Activated naive CD4-positive, alpha-beta T cell treated with anti-CD3 and anti-CD28 coated beads, Interleukin-2, amount 10 ng/mL, durations not matched to agents 7 days and 5 days (primary cell): Measurements from ENCODE around the gene HHIP.

Source experiments
- CTCF ChIA-PET: fragments of 350-600 bp; sonication (Branson Sonifier 250); formaldehyde crosslinking; loops from one replicate; lab custom pipeline; 2021; ENCODE audit warnings: antibody characterized with exemption; lab: Charles Lee
- DNase-seq: peaks from one replicate; pipeline ENCODE4 v3.0.0-alpha.2; 2020
- H3K27ac Mint-ChIP-seq: one replicate; pipeline ENCODE4 v1.8.0; 2021; ENCODE audit warnings: mild to moderate bottlenecking, moderate library complexity, mixed read lengths
- H3K27me3 Mint-ChIP-seq: one replicate; pipeline ENCODE4 v1.8.0; 2021; ENCODE audit warnings: mild to moderate bottlenecking, mixed read lengths
- H3K36me3 Mint-ChIP-seq: one replicate; pipeline ENCODE4 v1.8.0; 2021; ENCODE audit warnings: mixed read lengths
- H3K4me1 Mint-ChIP-seq: one replicate; pipeline ENCODE4 v1.8.0; 2021; ENCODE audit warnings: mixed read lengths
- H3K4me3 Mint-ChIP-seq: one replicate; pipeline ENCODE4 v1.8.0; 2021; ENCODE audit warnings: mild to moderate bottlenecking, moderate library complexity, mixed read lengths
- H3K9me3 Mint-ChIP-seq: one replicate; pipeline ENCODE4 v1.8.0; 2021; ENCODE audit warnings: mixed read lengths

The HHIP gene

DNA sequence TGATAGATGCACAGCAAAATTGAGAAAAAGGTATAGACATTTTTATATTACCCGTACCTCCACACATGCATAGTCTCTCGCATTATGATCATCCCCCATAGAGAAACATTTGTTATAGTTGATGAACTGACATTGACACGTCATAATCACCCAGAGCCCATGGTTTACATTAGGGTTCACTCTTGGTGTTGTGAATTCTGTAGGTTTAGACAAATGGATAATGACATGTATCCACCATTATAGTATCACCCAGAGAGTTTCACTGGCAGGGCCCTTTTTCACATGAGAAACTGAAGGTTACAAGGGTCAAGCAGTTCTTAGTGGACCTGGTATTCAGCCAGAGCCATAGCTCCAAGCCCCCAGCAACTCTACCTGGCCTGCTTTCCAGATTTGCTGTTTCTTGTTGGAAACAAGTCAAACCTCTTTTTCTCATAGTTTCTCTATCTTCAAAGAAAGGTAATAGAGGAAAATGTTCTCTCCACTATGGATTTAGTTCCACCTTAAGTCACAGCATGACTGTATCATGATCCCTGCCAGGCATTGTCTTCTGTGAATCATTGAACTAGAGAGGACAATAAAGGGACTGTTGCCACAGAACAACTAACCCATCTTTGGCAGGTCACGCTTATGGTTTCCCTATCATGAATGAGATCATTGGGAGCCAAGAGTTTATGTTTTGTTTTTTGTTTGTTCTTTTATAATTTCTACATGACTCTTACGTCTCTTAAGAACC, 64.0 kb downstream of the HHIP start:
- DNase-seq = no peak
- CTCF ChIA-PET = no interaction called here
- Mint-ChIP-seq H3K4me1 (no peaks in the 10 kb centered on the region), H3K27me3 (no peaks in the 10 kb centered on the region), H3K27ac (no peak overlapping the region), H3K9me3 (no peaks in the 10 kb centered on the region), H3K4me3 (no peak overlapping the region), H3K36me3 (no peaks in the 10 kb centered on the region)

- H3K27me3 Mint-ChIP-seq = no peaks in the 10 kb centered on the region
- H3K36me3 Mint-ChIP-seq = no peaks in the 10 kb centered on the region
- no peak overlapping the region for H3K4me3 Mint-ChIP-seq
- no peaks in the 10 kb centered on the region for H3K4me1 Mint-ChIP-seq
- H3K9me3 Mint-ChIP-seq = no peaks in the 10 kb centered on the region
- CTCF ChIA-PET = no interaction called here
- no peak overlapping the region for H3K27ac Mint-ChIP-seq
- no peak for DNase-seq
These were observed 64.6 kb downstream of the HHIP start for GRCh38 chr4:144710526-144710912.

DNA sequence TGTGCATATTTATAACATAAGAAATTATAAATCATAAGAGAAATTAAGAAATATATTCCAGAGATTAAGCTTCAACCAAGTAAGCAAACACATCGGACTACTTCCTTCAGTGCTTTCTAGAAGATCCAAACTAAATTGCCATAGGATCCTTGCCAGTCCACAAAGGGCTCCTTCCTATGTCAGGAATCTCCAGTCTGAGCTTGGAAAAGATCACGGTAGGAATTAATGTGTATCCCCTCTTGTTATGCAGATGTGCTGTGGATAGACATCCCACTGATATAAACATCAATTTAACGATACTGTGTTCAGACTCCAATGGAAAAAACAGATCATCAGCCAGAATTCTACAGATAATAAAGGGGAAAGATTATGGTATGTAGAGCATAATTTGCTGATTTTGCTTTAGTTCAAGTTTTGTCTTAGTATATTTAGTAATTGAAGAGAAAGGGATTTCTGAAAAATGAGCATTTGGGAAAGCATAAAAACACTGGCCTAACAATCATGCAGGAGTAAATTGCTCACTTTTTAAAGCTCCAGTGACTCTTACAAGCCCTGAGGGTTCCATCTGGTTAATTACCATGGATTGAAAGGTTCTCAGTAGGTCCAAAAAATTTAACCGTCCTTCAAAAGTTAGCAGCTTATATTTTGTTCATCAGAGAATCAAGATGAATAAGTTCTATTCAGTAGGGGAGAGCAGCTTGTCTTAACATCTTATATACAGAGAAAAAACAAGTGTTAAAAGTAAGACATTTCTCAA, 65.9 kb downstream of the HHIP start:
- DNase-seq = no peak
- no peak overlapping the region for H3K27ac Mint-ChIP-seq
- H3K27me3 Mint-ChIP-seq = no peaks in the 10 kb centered on the region
- H3K9me3 Mint-ChIP-seq = no peaks in the 10 kb centered on the region
- H3K4me3 Mint-ChIP-seq = no peak overlapping the region
- H3K36me3 Mint-ChIP-seq = no peaks in the 10 kb centered on the region
- H3K4me1 Mint-ChIP-seq = no peaks in the 10 kb centered on the region
- CTCF ChIA-PET = no interaction called here

GRCh38 chr4:144712775-144713174, 66.8 kb downstream of the HHIP start:
- H3K4me3 Mint-ChIP-seq = no peak overlapping the region
- H3K4me1 Mint-ChIP-seq = no peaks in the 10 kb centered on the region
- CTCF ChIA-PET = no interaction called here
- no peaks in the 10 kb centered on the region for H3K36me3 Mint-ChIP-seq
- H3K9me3 Mint-ChIP-seq = no peaks in the 10 kb centered on the region
- H3K27ac Mint-ChIP-seq = no peak overlapping the region
- no peak for DNase-seq
- H3K27me3 Mint-ChIP-seq = no peaks in the 10 kb centered on the region

DNA sequence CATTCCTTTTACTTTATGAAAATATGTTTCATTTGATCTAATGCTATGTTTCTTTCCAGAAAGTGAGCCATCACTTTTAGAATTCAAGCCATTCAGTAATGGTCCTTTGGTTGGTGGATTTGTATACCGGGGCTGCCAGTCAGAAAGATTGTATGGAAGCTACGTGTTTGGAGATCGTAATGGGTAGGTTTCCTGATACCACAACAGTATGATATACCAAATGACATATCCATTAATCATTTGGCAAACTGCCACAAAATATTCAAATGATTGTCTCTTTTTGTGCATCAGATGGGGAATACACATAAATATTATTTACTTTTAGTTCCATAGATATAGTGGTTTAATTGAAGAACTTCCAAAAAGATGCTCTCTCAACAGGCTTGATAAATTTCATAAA, 68.2 kb downstream of the HHIP start:
- H3K4me1 Mint-ChIP-seq = no peaks in the 10 kb centered on the region
- H3K4me3 Mint-ChIP-seq = no peak overlapping the region

GRCh38 chr4:144715230-144715629, 69.3 kb downstream of the HHIP start:
- Mint-ChIP-seq H3K4me3 (no peak overlapping the region), H3K36me3 (no peaks in the 10 kb centered on the region), H3K4me1 (no peaks in the 10 kb centered on the region), H3K9me3 (no peaks in the 10 kb centered on the region), H3K27ac (no peak overlapping the region), H3K27me3 (no peaks in the 10 kb centered on the region)
- CTCF ChIA-PET = no interaction called here
- no peak for DNase-seq

More for the DNA sequence above, 68.2 kb downstream of the HHIP start:
- Mint-ChIP-seq H3K9me3 (no peaks in the 10 kb centered on the region), H3K27ac (no peak overlapping the region), H3K36me3 (no peaks in the 10 kb centered on the region), H3K27me3 (no peaks in the 10 kb centered on the region)
- CTCF ChIA-PET = interaction anchor here (0.7 kb wide), 1 partner anchor 14 kb away, joined by 3 read pairs; no protein-coding TSS in a partner anchor
- DNase-seq = no peak

GRCh38 chr4:144716778-144717177, 70.8 kb downstream of the HHIP start:
- H3K9me3 Mint-ChIP-seq = no peaks in the 10 kb centered on the region

DNA sequence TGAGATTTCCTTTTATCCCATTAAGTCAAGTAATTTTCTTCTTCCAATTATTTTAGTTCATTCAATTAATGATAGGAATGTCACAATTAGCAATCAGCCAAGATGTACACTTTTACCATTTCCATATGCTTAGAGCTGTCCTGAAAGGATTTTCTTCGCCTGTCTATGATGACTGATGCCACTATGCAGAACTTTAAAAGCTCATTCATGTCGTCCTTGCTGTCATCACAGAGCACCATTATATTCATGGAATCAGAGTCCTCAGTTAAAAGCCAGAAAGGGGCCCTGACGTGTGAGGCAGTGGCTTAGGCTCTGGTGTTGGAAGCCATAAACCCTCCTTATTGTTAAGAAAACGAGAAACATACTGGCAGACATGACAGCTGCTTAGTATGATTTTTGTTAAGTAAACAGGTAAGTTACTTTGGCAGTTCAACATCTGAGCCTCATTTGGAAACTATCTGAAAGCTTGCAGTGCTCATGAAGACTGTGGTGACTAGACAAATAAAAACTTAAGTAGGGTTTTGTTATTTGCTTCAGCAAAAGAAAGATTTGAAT, 73.1 kb downstream of the HHIP start:
- Mint-ChIP-seq H3K27me3 (no peaks in the 10 kb centered on the region), H3K27ac (no peak overlapping the region), H3K4me1 (no peaks in the 10 kb centered on the region), H3K9me3 (no peaks in the 10 kb centered on the region), H3K4me3 (no peak overlapping the region), H3K36me3 (no peaks in the 10 kb centered on the region)
- CTCF ChIA-PET = no interaction called here
- no peak for DNase-seq

More at GRCh38 chr4:144716778-144717177, 70.8 kb downstream of the HHIP start:
- no peak overlapping the region for H3K4me3 Mint-ChIP-seq
- no peaks in the 10 kb centered on the region for H3K4me1 Mint-ChIP-seq
- CTCF ChIA-PET = no interaction called here
- DNase-seq = no peak
- no peaks in the 10 kb centered on the region for H3K36me3 Mint-ChIP-seq
- no peak overlapping the region for H3K27ac Mint-ChIP-seq
- H3K27me3 Mint-ChIP-seq = no peaks in the 10 kb centered on the region

GRCh38 chr4:144720491-144720890, 74.5 kb downstream of the HHIP start:
- Mint-ChIP-seq H3K27ac (no peak overlapping the region), H3K36me3 (no peaks in the 10 kb centered on the region), H3K27me3 (no peaks in the 10 kb centered on the region), H3K4me1 (no peaks in the 10 kb centered on the region), H3K4me3 (no peak overlapping the region), H3K9me3 (no peaks in the 10 kb centered on the region)
- CTCF ChIA-PET = no interaction called here
- no peak for DNase-seq

- CTCF ChIA-PET = no interaction called here
- Mint-ChIP-seq H3K9me3 (no peaks in the 10 kb centered on the region), H3K27me3 (no peaks in the 10 kb centered on the region), H3K27ac (no peak overlapping the region), H3K4me1 (no peaks in the 10 kb centered on the region), H3K4me3 (no peak overlapping the region), H3K36me3 (no peaks in the 10 kb centered on the region)
- no peak for DNase-seq
These were observed 76.0 kb downstream of the HHIP start for GRCh38 chr4:144721994-144722393.

DNA sequence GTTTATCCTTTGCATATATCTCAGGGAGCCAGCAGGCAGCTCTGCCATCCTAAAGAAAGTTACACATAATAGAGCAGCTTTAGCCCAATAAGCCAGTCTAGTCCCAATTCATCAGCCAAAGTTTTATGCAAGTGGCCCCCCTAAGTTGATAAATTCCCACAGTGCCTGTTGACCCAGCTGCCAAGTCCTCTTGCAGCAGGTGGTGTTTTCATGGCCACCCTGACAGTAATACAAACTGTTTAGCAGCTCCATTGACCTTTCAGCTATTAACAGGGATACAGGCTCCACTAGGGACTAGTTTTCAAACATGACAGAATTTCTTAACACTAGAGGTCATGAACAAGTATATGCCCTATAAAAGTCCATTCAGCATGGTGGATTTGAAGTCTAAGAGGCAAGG, 77.5 kb downstream of the HHIP start:
- H3K36me3 Mint-ChIP-seq = no peaks in the 10 kb centered on the region
- H3K27ac Mint-ChIP-seq = no peak overlapping the region
- H3K27me3 Mint-ChIP-seq = no peaks in the 10 kb centered on the region
- H3K4me3 Mint-ChIP-seq = no peak overlapping the region
- H3K9me3 Mint-ChIP-seq = no peaks in the 10 kb centered on the region
- DNase-seq = no peak
- CTCF ChIA-PET = no interaction called here
- no peaks in the 10 kb centered on the region for H3K4me1 Mint-ChIP-seq

DNA sequence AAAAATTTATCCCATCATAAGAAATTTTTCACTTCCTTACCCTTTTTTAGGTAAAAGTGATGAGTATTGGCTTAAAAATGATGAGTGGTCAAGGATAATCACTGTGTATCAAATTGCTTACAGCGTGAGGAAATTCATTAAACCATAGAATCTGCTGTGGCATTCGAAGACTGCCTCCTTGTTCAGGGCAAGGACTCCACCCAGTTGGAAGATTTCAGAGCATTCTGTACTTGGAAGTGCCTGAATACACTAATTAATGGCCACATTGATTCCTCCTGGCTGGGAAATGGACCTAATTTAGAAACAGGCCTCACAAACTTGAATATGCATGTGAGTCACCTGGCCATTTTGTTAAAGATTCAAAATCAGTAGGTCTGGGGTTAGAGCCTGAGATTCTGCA, 83.2 kb downstream of the HHIP start:
- no peak overlapping the region for H3K4me3 Mint-ChIP-seq
- no peaks in the 10 kb centered on the region for H3K27me3 Mint-ChIP-seq
- CTCF ChIA-PET = no interaction called here
- no peak overlapping the region for H3K27ac Mint-ChIP-seq
- DNase-seq = no peak
- H3K9me3 Mint-ChIP-seq = no peaks in the 10 kb centered on the region
- no peaks in the 10 kb centered on the region for H3K4me1 Mint-ChIP-seq
- no peaks in the 10 kb centered on the region for H3K36me3 Mint-ChIP-seq

GRCh38 chr4:144732584-144733428, 86.8 kb downstream of the HHIP start:
- no peaks in the 10 kb centered on the region for H3K9me3 Mint-ChIP-seq
- H3K4me1 Mint-ChIP-seq = no peaks in the 10 kb centered on the region
- CTCF ChIA-PET = interaction anchor here (0.7 kb wide), 1 partner anchor 13 kb away, joined by 3 read pairs; no protein-coding TSS in a partner anchor
- DNase-seq = no peak
- no peaks in the 10 kb centered on the region for H3K27me3 Mint-ChIP-seq
- H3K27ac Mint-ChIP-seq = no peak overlapping the region
- no peaks in the 10 kb centered on the region for H3K36me3 Mint-ChIP-seq
- no peak overlapping the region for H3K4me3 Mint-ChIP-seq

DNA sequence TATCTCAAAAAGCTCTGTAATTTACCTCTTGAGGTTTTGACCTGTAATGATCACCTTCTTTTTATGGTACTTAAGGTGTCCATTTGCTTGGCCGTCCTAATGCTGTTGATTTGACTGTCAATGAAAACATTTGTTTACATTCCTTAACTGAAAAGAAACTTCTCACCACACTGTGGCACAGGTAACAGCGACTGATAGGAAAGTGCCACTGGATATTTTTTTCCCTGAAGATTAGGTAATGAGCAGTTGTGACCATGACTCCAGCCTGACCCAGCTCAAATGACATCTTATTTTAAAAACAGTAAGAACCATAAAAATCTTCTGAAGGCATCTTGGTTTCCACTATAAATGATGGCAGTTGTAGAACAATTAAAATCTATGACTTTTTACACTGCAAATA, 87.6 kb downstream of the HHIP start:
- H3K27me3 Mint-ChIP-seq = no peaks in the 10 kb centered on the region
- CTCF ChIA-PET = no interaction called here
- H3K36me3 Mint-ChIP-seq = no peaks in the 10 kb centered on the region
- H3K4me1 Mint-ChIP-seq = no peaks in the 10 kb centered on the region
- no peak for DNase-seq
- no peak overlapping the region for H3K4me3 Mint-ChIP-seq
- H3K27ac Mint-ChIP-seq = no peak overlapping the region
- no peaks in the 10 kb centered on the region for H3K9me3 Mint-ChIP-seq
